ENCODE measurements around the gene FXYD1. TPM values are rescaled to one million over a fixed set of nuclear protein-coding genes. Genes with fewer than 3 reads are reported as not detected.
A peak's percentile ranks its signal among the peaks of the same experiment; 100 is the strongest.
"Not testable (repeated sequence)": the region's sequence is repeated elsewhere in the genome, so short reads cannot be mapped to it uniquely, and the experiment has no call there.

FXYD1 gene
- total RNA-seq, 2 donors from 2014 or later = not detected

DNA sequence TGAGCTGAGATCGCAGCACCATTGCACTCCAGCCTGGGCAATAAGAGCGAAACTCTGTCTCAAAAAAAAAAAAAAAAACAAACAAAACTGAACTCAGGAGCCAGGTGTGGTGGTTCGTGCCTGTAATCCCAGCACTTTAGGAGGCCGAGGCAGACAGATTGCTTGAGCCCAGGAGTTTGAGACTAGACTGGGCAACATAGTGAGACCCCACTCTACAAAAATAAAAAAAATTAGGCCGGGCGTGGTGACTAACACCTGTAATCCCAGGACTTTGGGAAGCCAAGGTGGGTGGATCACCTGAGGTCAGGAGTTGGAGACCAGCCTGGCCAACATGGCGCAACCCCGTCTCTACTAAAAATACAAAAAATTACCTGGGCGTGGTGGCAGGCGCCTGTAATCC, 36.7 kb upstream of the FXYD1 start:
- DNase-seq (ENCODE audit: low spot score); H3K4me1 Mint-ChIP-seq (ENCODE audit: low read depth in 2 of 2); H3K4me3 Mint-ChIP-seq; H3K9me3 Mint-ChIP-seq; H3K27me3 Mint-ChIP-seq; ATAC-seq; H3K36me3 Mint-ChIP-seq; H3K27ac Mint-ChIP-seq: not testable (repeated sequence)

DNA sequence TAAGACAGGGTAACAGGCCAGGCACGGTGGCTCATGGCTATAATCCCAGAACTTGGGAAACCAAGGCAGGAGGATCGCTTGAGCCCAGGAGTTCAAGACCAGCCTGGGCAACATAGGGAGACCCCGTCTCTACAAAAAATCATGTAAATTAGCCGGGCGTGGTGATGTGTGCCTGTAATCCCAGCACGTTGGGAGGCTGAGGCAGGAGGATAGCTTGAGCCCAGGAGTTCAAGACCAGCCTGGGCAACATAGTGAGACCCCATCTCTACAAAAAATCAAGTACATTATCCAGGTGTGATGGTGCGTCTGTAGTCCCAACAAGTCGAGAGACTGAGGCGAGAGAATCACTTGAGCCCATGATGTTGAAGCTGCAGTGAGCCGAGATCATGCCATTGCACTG, 35.0 kb upstream of the FXYD1 start:
- not testable (repeated sequence) for H3K36me3 Mint-ChIP-seq; H3K4me1 Mint-ChIP-seq (ENCODE audit: low read depth in 2 of 2); H3K9me3 Mint-ChIP-seq; H3K4me3 Mint-ChIP-seq; DNase-seq (ENCODE audit: low spot score); H3K27ac Mint-ChIP-seq; ATAC-seq; H3K27me3 Mint-ChIP-seq

DNA sequence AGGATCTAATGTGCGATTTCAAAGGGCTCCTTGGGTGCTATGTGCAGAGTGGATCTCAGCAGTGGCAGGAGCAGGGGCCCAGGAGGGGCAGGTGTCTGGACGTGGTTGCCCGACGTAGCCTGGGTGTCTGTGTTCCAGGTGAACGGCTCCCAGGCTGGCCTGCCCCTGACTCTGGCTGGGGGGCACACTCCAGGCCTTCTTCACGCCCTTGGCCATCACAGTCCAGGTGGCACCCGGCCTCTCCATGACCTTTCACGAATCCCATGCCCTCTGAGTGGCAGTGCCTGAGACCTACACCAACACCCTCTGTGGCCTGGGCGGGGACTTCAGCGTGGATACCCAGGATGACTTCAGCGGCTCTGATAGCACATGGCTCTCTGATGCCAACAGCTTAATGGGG, 34.3 kb upstream of the FXYD1 start:
- H3K4me1 Mint-ChIP-seq (ENCODE audit: low read depth in 2 of 2) = no peaks in the 10 kb centered on the region
- no peaks in the 10 kb centered on the region for H3K27me3 Mint-ChIP-seq
- H3K27ac Mint-ChIP-seq = no peak overlapping the region
- no peaks in the 10 kb centered on the region for H3K36me3 Mint-ChIP-seq
- no peak overlapping the region for H3K4me3 Mint-ChIP-seq
- DNase-seq (ENCODE audit: low spot score) (no peak), ATAC-seq (peak in 1 of 2 donors; percentile 23)
- H3K9me3 Mint-ChIP-seq = no peaks in the 10 kb centered on the region

DNA sequence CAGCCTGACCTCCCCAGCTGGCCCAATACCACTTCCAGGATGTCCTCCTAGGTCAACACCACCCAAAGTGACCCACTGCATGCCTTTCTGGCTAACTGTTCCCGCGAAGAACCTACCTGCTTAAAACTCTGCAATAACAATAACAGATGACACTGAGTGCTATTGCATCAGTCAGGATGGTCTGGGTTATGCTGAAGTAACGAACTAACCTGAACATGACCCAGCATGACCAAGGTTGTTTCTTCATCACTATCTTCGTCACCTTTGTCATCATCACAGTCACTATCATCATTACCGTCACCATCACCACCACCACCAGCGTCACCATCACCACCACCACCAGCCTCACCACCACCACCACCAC, 33.6 kb upstream of the FXYD1 start:
- H3K36me3 Mint-ChIP-seq = no peaks in the 10 kb centered on the region
- no peaks in the 10 kb centered on the region for H3K9me3 Mint-ChIP-seq
- no peaks in the 10 kb centered on the region for H3K27me3 Mint-ChIP-seq
- H3K4me1 Mint-ChIP-seq (ENCODE audit: low read depth in 2 of 2) = no peaks in the 10 kb centered on the region
- no peak overlapping the region for H3K4me3 Mint-ChIP-seq
- H3K27ac Mint-ChIP-seq = no peak overlapping the region
- DNase-seq (ENCODE audit: low spot score) (no peak), ATAC-seq (no peak)

DNA sequence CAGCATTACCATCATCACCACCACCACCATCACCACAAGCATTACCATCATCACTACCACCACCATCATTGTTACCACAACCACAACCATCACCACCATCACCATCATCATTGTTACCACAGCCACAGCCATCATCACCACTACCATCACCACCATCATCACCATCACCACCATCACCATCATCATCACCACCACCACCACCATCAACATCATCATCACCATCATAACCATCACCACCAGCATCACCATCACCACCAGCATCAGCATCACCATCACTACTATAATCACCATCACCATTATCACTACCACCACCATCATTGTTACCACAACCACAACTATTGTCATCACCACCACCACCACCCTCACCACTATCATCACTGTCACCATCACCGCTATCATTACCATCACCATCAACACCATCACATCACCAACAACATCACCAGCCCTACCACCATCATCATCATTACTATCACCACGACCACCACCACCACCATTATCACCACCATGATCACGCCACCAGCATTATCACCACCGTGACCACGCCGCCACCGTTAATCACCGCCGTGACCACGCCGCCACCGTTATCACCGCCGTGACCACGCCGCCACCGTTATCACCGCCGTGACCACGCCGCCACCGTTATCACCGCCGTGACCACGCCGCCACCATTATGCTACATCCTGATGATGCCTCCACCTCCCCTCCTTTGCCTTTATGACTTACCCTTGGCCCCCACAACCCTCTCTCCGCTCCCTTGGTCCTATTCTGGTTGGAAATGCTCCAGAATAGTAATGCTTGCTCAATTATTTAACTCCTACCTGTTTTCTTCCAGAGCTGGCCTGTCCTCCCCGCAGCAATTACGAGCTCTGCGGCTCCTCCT, 33.0 kb upstream of the FXYD1 start:
- H3K4me1 Mint-ChIP-seq (ENCODE audit: low read depth in 2 of 2) = no peaks in the 10 kb centered on the region
- no peak for DNase-seq (ENCODE audit: low spot score)
- H3K27ac Mint-ChIP-seq = no peak overlapping the region
- ATAC-seq = no peak
- no peaks in the 10 kb centered on the region for H3K36me3 Mint-ChIP-seq
- no peak overlapping the region for H3K4me3 Mint-ChIP-seq
- H3K9me3 Mint-ChIP-seq = no peaks in the 10 kb centered on the region
- peaks cover 0 to under 1% of the 10 kb centered on the region in 2 donors for H3K27me3 Mint-ChIP-seq

DNA sequence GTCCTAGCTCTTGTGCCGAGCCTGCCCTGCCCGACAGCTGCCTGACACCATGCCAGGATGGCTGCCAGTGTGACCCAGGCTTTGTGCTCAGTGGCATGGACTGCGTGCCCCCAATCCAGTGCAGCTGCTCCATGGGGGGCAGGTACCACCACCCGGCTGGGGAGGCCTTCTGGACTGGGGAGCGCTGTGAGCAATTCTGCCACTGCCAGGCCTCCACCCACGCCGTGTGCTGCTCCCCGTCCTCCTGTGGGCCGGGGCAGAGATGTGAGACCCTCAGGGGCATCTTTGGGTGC, 32.4 kb upstream of the FXYD1 start:
- no peak for DNase-seq (ENCODE audit: low spot score)
- Mint-ChIP-seq H3K36me3 (no peaks in the 10 kb centered on the region), H3K9me3 (no peaks in the 10 kb centered on the region), H3K4me1 (ENCODE audit: low read depth in 2 of 2) (no peaks in the 10 kb centered on the region), H3K27ac (no peak overlapping the region), H3K27me3 (peaks cover 0 to 3% of the 10 kb centered on the region in 2 donors), H3K4me3 (no peak overlapping the region)
- no peak for ATAC-seq

DNA sequence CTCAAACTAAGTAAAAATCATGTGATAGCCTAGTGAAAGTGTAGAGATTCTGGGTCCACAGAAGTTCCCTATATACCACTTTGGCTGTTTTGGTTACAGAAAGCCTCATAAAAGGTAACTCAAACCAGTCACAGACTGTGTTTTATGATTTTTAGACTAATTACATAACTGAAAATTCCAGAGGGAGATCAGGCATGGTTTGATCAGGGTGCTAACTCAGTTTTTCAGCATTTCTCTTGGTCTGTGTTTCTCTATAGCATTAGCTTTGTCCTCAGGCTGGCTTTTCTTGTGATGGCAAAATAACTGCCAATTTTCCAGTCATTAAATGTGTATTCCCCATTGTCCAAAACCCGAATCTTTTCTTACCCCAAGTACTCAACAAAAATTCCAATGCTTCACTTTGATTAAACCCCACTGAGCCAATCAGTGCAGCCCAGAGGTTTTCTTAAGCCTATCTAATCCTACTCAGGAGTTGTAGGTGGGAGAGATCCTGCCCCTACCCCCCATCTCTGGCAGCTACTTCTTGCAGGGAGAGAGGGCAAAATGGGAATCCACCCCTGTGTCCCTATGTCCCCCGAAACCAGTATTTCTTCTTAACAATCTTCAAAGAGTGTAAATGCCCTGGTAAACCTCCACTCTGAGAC, 31.6 kb upstream of the FXYD1 start:
- H3K9me3 Mint-ChIP-seq = no peaks in the 10 kb centered on the region
- no peaks in the 10 kb centered on the region for H3K36me3 Mint-ChIP-seq
- no peak for DNase-seq (ENCODE audit: low spot score)
- H3K4me1 Mint-ChIP-seq (ENCODE audit: low read depth in 2 of 2) = no peaks in the 10 kb centered on the region
- peaks cover 0 to 6% of the 10 kb centered on the region in 2 donors for H3K27me3 Mint-ChIP-seq
- no peak overlapping the region for H3K27ac Mint-ChIP-seq
- ATAC-seq = no peak
- H3K4me3 Mint-ChIP-seq = no peak overlapping the region

DNA sequence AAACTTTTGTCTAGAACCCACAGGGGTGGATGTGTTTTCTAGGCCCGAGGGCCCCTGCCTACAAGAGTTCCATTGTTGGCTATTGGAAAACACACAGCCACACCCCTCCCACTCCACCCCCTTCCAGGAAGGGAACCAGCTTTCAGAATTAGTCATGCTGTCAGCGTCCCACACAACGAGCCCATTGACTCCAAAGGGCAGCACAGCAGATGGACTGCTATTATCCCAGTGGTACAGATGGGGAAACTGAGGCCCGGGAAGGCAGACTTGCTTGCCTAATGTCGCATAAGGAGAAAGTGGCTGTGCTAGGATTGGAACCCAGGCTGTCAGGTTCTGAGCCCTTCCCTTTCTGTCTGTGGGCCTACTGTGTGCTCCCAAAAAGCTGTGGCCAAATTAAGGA, 31.1 kb upstream of the FXYD1 start:
- Mint-ChIP-seq H3K36me3 (no peaks in the 10 kb centered on the region), H3K9me3 (no peaks in the 10 kb centered on the region), H3K27ac (no peak overlapping the region), H3K4me3 (no peak overlapping the region), H3K4me1 (ENCODE audit: low read depth in 2 of 2) (no peaks in the 10 kb centered on the region), H3K27me3 (peaks cover 0 to 6% of the 10 kb centered on the region in 2 donors)
- DNase-seq (ENCODE audit: low spot score) = no peak
- no peak for ATAC-seq

DNA sequence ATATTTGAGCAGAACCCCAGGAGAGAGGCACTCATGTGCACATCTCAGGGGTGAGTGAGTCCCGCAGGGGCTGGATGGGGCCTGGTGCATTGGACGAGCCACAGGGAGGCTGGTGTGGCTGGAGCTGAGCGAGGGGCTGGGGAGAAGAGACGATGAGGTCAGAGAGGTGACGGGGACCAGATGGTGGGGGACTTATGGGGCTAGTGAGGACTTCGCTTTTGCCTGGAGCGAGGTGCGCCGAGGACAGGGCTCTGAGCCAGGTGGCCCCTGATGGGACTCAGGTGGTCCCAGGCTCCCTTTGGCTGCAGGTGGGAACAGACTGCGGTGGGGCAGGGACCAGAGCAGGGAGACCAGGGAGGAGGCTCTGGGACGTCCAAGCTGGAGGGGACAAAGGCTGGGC, 29.9 kb upstream of the FXYD1 start:
- H3K9me3 Mint-ChIP-seq = no peaks in the 10 kb centered on the region
- H3K4me3 Mint-ChIP-seq = no peak overlapping the region
- ATAC-seq (no peak), DNase-seq (ENCODE audit: low spot score) (no peak)
- H3K27me3 Mint-ChIP-seq = peaks cover 0 to 6% of the 10 kb centered on the region in 2 donors
- no peak overlapping the region for H3K27ac Mint-ChIP-seq
- no peaks in the 10 kb centered on the region for H3K36me3 Mint-ChIP-seq
- no peaks in the 10 kb centered on the region for H3K4me1 Mint-ChIP-seq (ENCODE audit: low read depth in 2 of 2)

DNA sequence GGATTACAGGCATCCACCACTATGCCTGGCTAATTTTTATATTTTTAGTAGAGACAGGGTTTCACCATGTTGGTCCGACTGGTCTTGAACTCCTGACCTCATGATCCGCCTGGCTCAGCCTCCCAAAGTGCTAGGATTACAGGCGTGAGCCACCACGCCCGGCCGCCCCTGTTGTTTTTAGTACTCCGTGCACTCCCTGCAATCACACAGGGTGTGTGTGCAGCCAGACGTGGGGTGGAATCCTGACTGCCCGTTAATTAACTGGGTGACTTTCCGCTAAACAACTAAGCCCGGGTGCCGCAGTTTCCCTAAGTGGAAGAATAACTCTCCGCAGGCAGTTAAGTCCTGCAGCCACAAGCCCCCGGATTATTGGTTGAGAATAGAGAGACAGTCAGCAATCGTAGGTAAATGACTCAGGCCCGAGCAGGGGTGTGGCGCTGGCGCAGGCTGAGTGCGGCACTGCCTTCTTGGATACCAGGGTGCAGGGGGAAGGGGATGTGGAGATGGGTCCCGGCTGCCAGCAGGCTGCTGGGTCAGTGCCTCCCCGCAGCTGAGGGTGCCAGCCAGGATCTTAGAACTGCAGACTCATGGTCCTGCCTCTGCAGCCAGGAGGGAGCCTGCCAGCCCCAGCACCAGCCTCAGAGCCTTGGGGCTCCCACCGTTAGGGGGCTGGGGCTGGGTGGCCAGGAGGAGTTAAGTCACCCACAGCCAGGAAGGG, 29.1 kb upstream of the FXYD1 start:
- Mint-ChIP-seq H3K27me3 (peaks cover 0 to 6% of the 10 kb centered on the region in 2 donors), H3K27ac (no peak overlapping the region), H3K9me3 (no peaks in the 10 kb centered on the region), H3K4me1 (ENCODE audit: low read depth in 2 of 2) (peaks cover 0 to 2% of the 10 kb centered on the region in 2 donors), H3K4me3 (no peak overlapping the region), H3K36me3 (no peaks in the 10 kb centered on the region)
- no peak for DNase-seq (ENCODE audit: low spot score)
- no peak for ATAC-seq

DNA sequence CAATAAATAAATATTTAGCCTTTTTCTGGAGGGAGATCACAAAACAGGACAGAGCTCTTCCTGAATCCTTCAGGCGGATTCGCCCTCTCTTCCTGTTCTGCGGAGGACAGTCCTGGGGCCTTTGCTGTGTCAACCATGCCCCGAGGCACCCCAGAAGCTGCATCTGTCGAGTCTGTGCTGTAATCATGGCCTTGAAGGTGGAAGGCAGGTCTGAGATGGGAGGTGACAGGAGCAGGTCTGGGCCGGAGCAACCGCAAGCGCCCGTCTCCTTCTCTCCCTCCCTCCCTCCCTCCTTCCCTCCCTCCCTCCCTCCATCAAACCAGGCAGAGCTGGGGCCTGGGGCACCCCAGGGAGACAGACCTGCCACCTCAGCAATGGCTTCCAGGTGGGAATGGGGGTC, 27.6 kb upstream of the FXYD1 start:
- DNase-seq (ENCODE audit: low spot score) = no peak
- H3K27ac Mint-ChIP-seq = no peak overlapping the region
- H3K36me3 Mint-ChIP-seq = no peaks in the 10 kb centered on the region
- no peak overlapping the region for H3K4me3 Mint-ChIP-seq
- no peaks in the 10 kb centered on the region for H3K9me3 Mint-ChIP-seq
- H3K4me1 Mint-ChIP-seq (ENCODE audit: low read depth in 2 of 2) = peaks cover 0 to 6% of the 10 kb centered on the region in 2 donors
- ATAC-seq = no peak
- H3K27me3 Mint-ChIP-seq = peaks cover 0 to 6% of the 10 kb centered on the region in 2 donors

DNA sequence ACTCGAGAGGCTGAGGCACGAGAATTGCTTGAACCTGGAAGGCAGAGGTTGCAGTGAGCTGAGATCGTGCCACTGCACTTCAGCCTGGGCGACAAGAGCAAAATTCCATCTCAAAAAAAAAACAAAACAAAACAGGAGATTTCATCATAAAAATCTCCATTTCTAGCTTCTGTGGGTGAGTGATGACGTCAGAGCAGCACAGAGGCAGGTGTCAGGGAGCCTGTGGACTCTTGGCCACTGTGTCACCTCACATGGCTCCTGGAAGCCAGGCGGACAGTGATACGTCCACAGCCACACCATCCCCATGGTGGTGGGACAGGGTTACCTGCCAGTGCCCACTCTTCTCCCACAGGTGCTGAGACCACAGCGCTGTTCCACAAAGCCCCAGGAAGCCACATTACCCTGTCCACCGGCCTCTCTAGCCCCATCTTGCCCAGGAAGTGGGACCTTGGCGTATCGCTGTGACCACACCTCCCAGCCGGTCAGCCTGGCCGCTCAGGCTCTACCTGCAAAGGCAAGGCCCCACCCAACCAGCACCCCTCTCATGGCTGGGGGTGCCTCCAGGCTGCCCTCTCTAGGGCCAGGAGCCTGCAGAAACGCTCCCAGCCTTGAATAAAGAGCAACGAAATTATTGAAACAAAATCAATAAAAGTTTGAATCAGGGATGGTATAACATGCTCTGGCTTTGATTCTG, 25.5 kb upstream of the FXYD1 start:
- Mint-ChIP-seq H3K4me1 (ENCODE audit: low read depth in 2 of 2) (peaks cover 0 to 6% of the 10 kb centered on the region in 2 donors), H3K27ac (no peak overlapping the region), H3K27me3 (peaks cover 0 to 6% of the 10 kb centered on the region in 2 donors), H3K4me3 (no peak overlapping the region), H3K9me3 (no peaks in the 10 kb centered on the region), H3K36me3 (no peaks in the 10 kb centered on the region)
- DNase-seq (ENCODE audit: low spot score) (no peak), ATAC-seq (no peak)

DNA sequence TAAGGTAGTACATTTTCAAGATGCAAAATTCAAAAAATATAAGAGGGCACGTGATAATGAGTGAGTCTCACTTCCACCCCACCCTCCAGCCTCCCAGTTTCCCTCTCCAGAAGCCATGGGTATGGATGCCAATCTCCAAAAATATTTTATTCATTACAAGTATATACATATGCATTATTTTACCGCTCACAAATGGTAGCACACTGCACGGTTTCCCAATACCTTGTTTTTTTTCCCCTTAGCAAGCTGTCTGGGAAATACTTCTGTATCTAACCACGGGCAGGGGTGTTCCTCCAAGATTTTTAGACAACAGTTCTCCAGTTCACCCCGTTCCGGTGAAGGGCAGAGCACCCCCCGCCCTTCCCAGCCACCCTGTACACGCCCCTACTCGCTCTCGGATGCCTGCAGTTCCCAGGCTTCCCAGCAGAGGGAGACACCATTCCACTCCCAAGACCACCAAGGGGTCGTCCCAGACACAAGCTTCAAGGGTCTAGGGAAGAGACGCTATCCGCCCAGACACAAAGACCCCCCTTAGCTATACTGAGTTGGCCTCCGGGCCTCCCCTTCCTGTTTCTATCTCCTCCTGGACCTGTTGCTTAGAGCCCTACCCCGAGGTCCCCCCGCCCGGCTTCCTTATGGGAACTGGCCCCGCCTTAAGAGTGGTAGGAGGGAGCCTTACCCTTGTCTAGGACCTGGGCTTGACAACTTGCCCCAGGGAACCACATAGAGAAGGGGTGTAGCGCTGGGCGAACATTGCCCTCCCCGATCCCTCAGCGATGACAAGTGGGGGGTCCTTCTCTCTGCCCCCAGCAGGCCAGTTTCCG, 24.1 kb upstream of the FXYD1 start:
- Mint-ChIP-seq H3K36me3 (no peaks in the 10 kb centered on the region), H3K4me1 (ENCODE audit: low read depth in 2 of 2) (peaks cover 0 to 6% of the 10 kb centered on the region in 2 donors), H3K4me3 (no peak overlapping the region), H3K27ac (no peak overlapping the region), H3K9me3 (no peaks in the 10 kb centered on the region), H3K27me3 (peaks cover 0 to 6% of the 10 kb centered on the region in 2 donors)
- ATAC-seq = peak; percentile 50 to 77
- no peak for DNase-seq (ENCODE audit: low spot score)

Data from natural killer cell treated with Interleukin-12 subunit alpha and Interleukin-12 subunit beta and Interleukin-15 and Interleukin-18, amount 100 ng/mL, for 72 hours (primary cell).